Left lung (tissue), 10 donors: ENCODE results near the gene CAMK2D. TPM values are rescaled to one million over a fixed set of nuclear protein-coding genes. Genes with fewer than 3 reads are reported as not detected.

Experiments used
- ATAC-seq: fragments of 200-7000 bp; cut with Tn5 transposase; one replicate; pipeline ENCODE4 v1.9.1; 2020; ENCODE audit warnings: moderate library complexity
- DNase-seq, 4 donors: peaks; one replicate each; pipeline ENCODE4 v3.0.0-alpha.2; 2013 to 2020
- H3K27ac ChIP-seq, 2 donors: fragments of 200-600 bp; sonication (generic) in 1 of 2; one replicate each; pipeline versions ENCODE4 v1.5.0 to v1.8.0; 2020 to 2021
- H3K27me3 ChIP-seq, 2 donors: fragments of 200-600 bp; sonication (generic) in 1 of 2; one replicate each; pipeline versions ENCODE4 v1.5.0 to v1.8.0; 2020 to 2021
- H3K36me3 ChIP-seq, 2 donors: fragments of 200-600 bp; sonication (generic) in 1 of 2; one replicate each; pipeline versions ENCODE4 v1.5.0 to v1.8.0; 2020 to 2021
- H3K4me1 ChIP-seq, 2 donors: fragments of 200-600 bp; one replicate each; pipeline ENCODE4 v1.8.0; 2021
- H3K4me3 ChIP-seq, 2 donors: fragments of 200-600 bp; sonication (generic) in 1 of 2; one replicate each; pipeline versions ENCODE4 v1.5.0 to v1.8.0; 2020 to 2021; ENCODE audit warnings: mild to moderate bottlenecking in 1 of 2
- H3K9me3 ChIP-seq, 2 donors: fragments of 200-600 bp; sonication (generic) in 1 of 2; one replicate each; pipeline versions ENCODE4 v1.5.0 to v1.8.0; 2020 to 2021
- CTCF ChIP-seq, 2 donors: fragments of 200-600 bp; sonication (generic) in 1 of 2; IDR thresholded peaks; one replicate each; pipeline versions ENCODE4 v1.5.0 to v1.8.0; 2021; ENCODE audit warnings: antibody characterized with exemption in 2 of 2
- intact Hi-C, 2 donors: fragments of 100-400 bp; cut with DNase I; formaldehyde crosslinking; loops; one replicate each; pipeline versions ENCODE4 v1.11.2 to v1.14.2; 2022
- polyA plus RNA-seq, 6 donors: library from polyadenylated mRNA; unstranded; fragments of 120-200 nt; gene quantifications; one replicate each; pipeline ENCODE4 v1.2.1, GENCODE V29; 2013; ENCODE audit not compliant: insufficient read length in 6 of 6
- total RNA-seq, 2 donors: library from RNA; stranded (reverse); fragmentation: NEBNext Ultra II Directional; extraction: Animal tissue kit (Norgen Biotek cat#: 25700); gene quantifications; one replicate each; pipeline ENCODE4 v1.2.1, GENCODE V29; 2021
- donor health status: DM: no; HTN: yes; CAD: no.
- donor health status: DM: no; HTN: no; CAD: no.

The CAMK2D gene
- total and polyA plus RNA-seq, 8 donors, result 50.3 to 93.2 (median 68.4) TPM

GRCh38 chr4:113701169-113701568, 60.4 kb downstream of the CAMK2D start:
- ATAC-seq (no peak), DNase-seq (no peak)
- H3K4me3 ChIP-seq, result no peak overlapping the region
- H3K27me3 ChIP-seq, result no peaks in the 10 kb centered on the region
- no peak overlapping the region for H3K27ac ChIP-seq
- intact Hi-C loops, result no loop called here
- TF ChIP-seq CTCF (IDR thresholded peaks at IDR 0.05), result no peak
- H3K36me3 ChIP-seq, result no peaks in the 10 kb centered on the region
- H3K9me3 ChIP-seq, result no peaks in the 10 kb centered on the region
- H3K4me1 ChIP-seq, result no peaks in the 10 kb centered on the region

- H3K27ac ChIP-seq, result no peak overlapping the region
- ATAC-seq (no peak), DNase-seq (no peak)
- H3K4me1 ChIP-seq, result no peaks in the 10 kb centered on the region
- no peaks in the 10 kb centered on the region for H3K9me3 ChIP-seq
- no peaks in the 10 kb centered on the region for H3K36me3 ChIP-seq
- H3K27me3 ChIP-seq, result no peaks in the 10 kb centered on the region
- intact Hi-C loops, result no loop called here
- H3K4me3 ChIP-seq, result no peak overlapping the region
- no peak for TF ChIP-seq CTCF (IDR thresholded peaks at IDR 0.05)
Observed at GRCh38 chr4:113700602-113701150, 60.9 kb downstream of the CAMK2D start.

- TF ChIP-seq CTCF (IDR thresholded peaks at IDR 0.05), result no peak
- Histone ChIP-seq H3K36me3 (no peaks in the 10 kb centered on the region), H3K27ac (no peak overlapping the region), H3K27me3 (no peaks in the 10 kb centered on the region), H3K4me1 (peaks cover 0 to 2% of the 10 kb centered on the region in 2 donors), H3K9me3 (no peaks in the 10 kb centered on the region), H3K4me3 (no peak overlapping the region)
- ATAC-seq (no peak), DNase-seq (no peak)
- intact Hi-C loops, result no loop called here
Observed at GRCh38 chr4:113699772-113700171, 61.8 kb downstream of the CAMK2D start.

GRCh38 chr4:113697429-113697828, 64.1 kb downstream of the CAMK2D start:
- ATAC-seq, result no peak
- intact Hi-C loops, result no loop called here
- TF ChIP-seq CTCF (IDR thresholded peaks at IDR 0.05), result no peak
- DNase-seq, result no peak
- no peak overlapping the region for H3K27ac ChIP-seq
- H3K4me3 ChIP-seq, result no peak overlapping the region
- H3K27me3 ChIP-seq, result no peaks in the 10 kb centered on the region
- peaks cover 5 to 10% of the 10 kb centered on the region in 2 donors for H3K4me1 ChIP-seq
- no peaks in the 10 kb centered on the region for H3K36me3 ChIP-seq
- H3K9me3 ChIP-seq, result no peaks in the 10 kb centered on the region

- H3K27me3 ChIP-seq, result no peaks in the 10 kb centered on the region
- no peak overlapping the region for H3K4me3 ChIP-seq
- H3K27ac ChIP-seq, result no peak overlapping the region
- no peak for TF ChIP-seq CTCF (IDR thresholded peaks at IDR 0.05)
- no peaks in the 10 kb centered on the region for H3K9me3 ChIP-seq
- ATAC-seq, result no peak
- intact Hi-C loops, result no loop called here
- no peak for DNase-seq
- peaks cover 5 to 15% of the 10 kb centered on the region in 2 donors for H3K4me1 ChIP-seq
- H3K36me3 ChIP-seq, result no peaks in the 10 kb centered on the region
Observed at GRCh38 chr4:113695328-113696169, 66.0 kb downstream of the CAMK2D start.
